ENCODE data around the gene RAD51D.

The RAD51D gene

GRCh38 chr17:35068249-35068648 lies 51.4 kb downstream of the RAD51D start:
- no peak for DNase-seq (ENCODE audit: low read depth, low spot score)
- no peaks in the 10 kb centered on the region for H3K27me3 ChIP-seq (ENCODE audit: control insufficient read depth, insufficient read depth, low read length)
- H3K4me3 ChIP-seq (ENCODE audit: low read length) = no peak overlapping the region
- H3K27ac ChIP-seq (ENCODE audit: low read length) = no peak overlapping the region
- no peaks in the 10 kb centered on the region for H3K9me3 ChIP-seq (ENCODE audit: control insufficient read depth, insufficient read depth, low read length)
- WGBS (ENCODE audit: insufficient coverage, insufficient read length) = no CpG with 5 or more reads among the region's 2 CpGs
- H3K4me1 ChIP-seq (ENCODE audit: control insufficient read depth, insufficient read depth, low read length) = no peaks in the 10 kb centered on the region; the same call in 1 of the 2 replicates
- H3K36me3 ChIP-seq (ENCODE audit: control insufficient read depth, insufficient read depth, low read length) = no peaks in the 10 kb centered on the region

- DNase-seq (ENCODE audit: low read depth, low spot score) = no peak
- Histone ChIP-seq H3K27ac (ENCODE audit: low read length) (no peak overlapping the region), H3K9me3 (ENCODE audit: control insufficient read depth, insufficient read depth, low read length) (no peaks in the 10 kb centered on the region), H3K4me1 (ENCODE audit: control insufficient read depth, insufficient read depth, low read length) (no peaks in the 10 kb centered on the region; the same call in 1 of the 2 replicates), H3K4me3 (ENCODE audit: low read length) (no peak overlapping the region), H3K36me3 (ENCODE audit: control insufficient read depth, insufficient read depth, low read length) (no peaks in the 10 kb centered on the region), H3K27me3 (ENCODE audit: control insufficient read depth, insufficient read depth, low read length) (no peaks in the 10 kb centered on the region)
- no CpG with 5 or more reads among the region's 4 CpGs for WGBS (ENCODE audit: insufficient coverage, insufficient read length)
These were observed 53.8 kb downstream of the RAD51D start for GRCh38 chr17:35065880-35066279.

- Histone ChIP-seq H3K9me3 (ENCODE audit: control insufficient read depth, insufficient read depth, low read length) (no peaks in the 10 kb centered on the region), H3K4me3 (ENCODE audit: low read length) (no peak overlapping the region), H3K4me1 (ENCODE audit: control insufficient read depth, insufficient read depth, low read length) (no peaks in the 10 kb centered on the region), H3K36me3 (ENCODE audit: control insufficient read depth, insufficient read depth, low read length) (no peaks in the 10 kb centered on the region), H3K27ac (ENCODE audit: low read length) (no peak overlapping the region), H3K27me3 (ENCODE audit: control insufficient read depth, insufficient read depth, low read length) (no peaks in the 10 kb centered on the region)
- no CpG with 5 or more reads among the region's 3 CpGs for WGBS (ENCODE audit: insufficient coverage, insufficient read length)
- no peak for DNase-seq (ENCODE audit: low read depth, low spot score)
These were observed 55.0 kb downstream of the RAD51D start for GRCh38 chr17:35064516-35065215.

- no peaks in the 10 kb centered on the region for H3K9me3 ChIP-seq (ENCODE audit: control insufficient read depth, insufficient read depth, low read length)
- no CpG with 5 or more reads among the region's 6 CpGs for WGBS (ENCODE audit: insufficient coverage, insufficient read length)
- H3K4me1 ChIP-seq (ENCODE audit: control insufficient read depth, insufficient read depth, low read length) = no peaks in the 10 kb centered on the region
- H3K36me3 ChIP-seq (ENCODE audit: control insufficient read depth, insufficient read depth, low read length) = no peaks in the 10 kb centered on the region
- no peak within 1 kb of the TSS for H3K27ac ChIP-seq (ENCODE audit: low read length)
- H3K27me3 ChIP-seq (ENCODE audit: control insufficient read depth, insufficient read depth, low read length) = no peaks in the 10 kb centered on the region
- peak; percentile 67 for DNase-seq (ENCODE audit: low read depth, low spot score)
- no peak within 1 kb of the TSS for H3K4me3 ChIP-seq (ENCODE audit: low read length)
These were observed 56.0 kb downstream of the RAD51D start, which contains the start of gene RFFL for GRCh38 chr17:35063514-35064223. Gene RFFL, minus strand, starts transcription at chr17:35063707. Its CDS starts 37,154 bp downstream, at chr17:35026553.

GRCh38 chr17:35062308-35062707 lies 57.4 kb downstream of the RAD51D start:
- no peaks in the 10 kb centered on the region for H3K27me3 ChIP-seq (ENCODE audit: control insufficient read depth, insufficient read depth, low read length)
- WGBS (ENCODE audit: insufficient coverage, insufficient read length) = no CpG with 5 or more reads among the region's 3 CpGs
- no peak overlapping the region for H3K4me3 ChIP-seq (ENCODE audit: low read length)
- no peaks in the 10 kb centered on the region for H3K4me1 ChIP-seq (ENCODE audit: control insufficient read depth, insufficient read depth, low read length)
- DNase-seq (ENCODE audit: low read depth, low spot score) = no peak
- H3K9me3 ChIP-seq (ENCODE audit: control insufficient read depth, insufficient read depth, low read length) = no peaks in the 10 kb centered on the region
- H3K36me3 ChIP-seq (ENCODE audit: control insufficient read depth, insufficient read depth, low read length) = no peaks in the 10 kb centered on the region
- no peak overlapping the region for H3K27ac ChIP-seq (ENCODE audit: low read length)

- no peak overlapping the region for H3K27ac ChIP-seq (ENCODE audit: low read length)
- 100% methylated on average over 1 of the region's 1 CpG for WGBS (ENCODE audit: insufficient coverage, insufficient read length)
- H3K4me3 ChIP-seq (ENCODE audit: low read length) = no peak overlapping the region
- H3K9me3 ChIP-seq (ENCODE audit: control insufficient read depth, insufficient read depth, low read length) = no peaks in the 10 kb centered on the region
- H3K36me3 ChIP-seq (ENCODE audit: control insufficient read depth, insufficient read depth, low read length) = no peaks in the 10 kb centered on the region
- H3K4me1 ChIP-seq (ENCODE audit: control insufficient read depth, insufficient read depth, low read length) = no peaks in the 10 kb centered on the region; the same call in 1 of the 2 replicates
- H3K27me3 ChIP-seq (ENCODE audit: control insufficient read depth, insufficient read depth, low read length) = no peaks in the 10 kb centered on the region
- DNase-seq (ENCODE audit: low read depth, low spot score) = no peak
These were observed 62.2 kb downstream of the RAD51D start for GRCh38 chr17:35057332-35057915.

- H3K27ac ChIP-seq (ENCODE audit: low read length) = no peak overlapping the region
- WGBS (ENCODE audit: insufficient coverage, insufficient read length) = no CpG with 5 or more reads among the region's 3 CpGs
- H3K36me3 ChIP-seq (ENCODE audit: control insufficient read depth, insufficient read depth, low read length) = no peaks in the 10 kb centered on the region
- H3K27me3 ChIP-seq (ENCODE audit: control insufficient read depth, insufficient read depth, low read length) = no peaks in the 10 kb centered on the region
- no peaks in the 10 kb centered on the region; the same call in 1 of the 2 replicates for H3K4me1 ChIP-seq (ENCODE audit: control insufficient read depth, insufficient read depth, low read length)
- no peaks in the 10 kb centered on the region for H3K9me3 ChIP-seq (ENCODE audit: control insufficient read depth, insufficient read depth, low read length)
- no peak overlapping the region for H3K4me3 ChIP-seq (ENCODE audit: low read length)
- no peak for DNase-seq (ENCODE audit: low read depth, low spot score)
These were observed 63.6 kb downstream of the RAD51D start for GRCh38 chr17:35056013-35056412.

GRCh38 chr17:35053204-35053603 lies 66.5 kb downstream of the RAD51D start:
- H3K27ac ChIP-seq (ENCODE audit: low read length) = no peak overlapping the region
- DNase-seq (ENCODE audit: low read depth, low spot score) = no peak
- no CpG with 5 or more reads among the region's 1 CpG for WGBS (ENCODE audit: insufficient coverage, insufficient read length)
- no peaks in the 10 kb centered on the region for H3K27me3 ChIP-seq (ENCODE audit: control insufficient read depth, insufficient read depth, low read length)
- H3K4me1 ChIP-seq (ENCODE audit: control insufficient read depth, insufficient read depth, low read length) = no peaks in the 10 kb centered on the region; the same call in 1 of the 2 replicates
- H3K36me3 ChIP-seq (ENCODE audit: control insufficient read depth, insufficient read depth, low read length) = no peaks in the 10 kb centered on the region
- no peaks in the 10 kb centered on the region for H3K9me3 ChIP-seq (ENCODE audit: control insufficient read depth, insufficient read depth, low read length)
- no peak overlapping the region for H3K4me3 ChIP-seq (ENCODE audit: low read length)

GRCh38 chr17:35052780-35053179 lies 66.9 kb downstream of the RAD51D start:
- Histone ChIP-seq H3K36me3 (ENCODE audit: control insufficient read depth, insufficient read depth, low read length) (no peaks in the 10 kb centered on the region), H3K27me3 (ENCODE audit: control insufficient read depth, insufficient read depth, low read length) (no peaks in the 10 kb centered on the region), H3K4me1 (ENCODE audit: control insufficient read depth, insufficient read depth, low read length) (no peaks in the 10 kb centered on the region; the same call in 1 of the 2 replicates), H3K9me3 (ENCODE audit: control insufficient read depth, insufficient read depth, low read length) (no peaks in the 10 kb centered on the region), H3K27ac (ENCODE audit: low read length) (no peak overlapping the region), H3K4me3 (ENCODE audit: low read length) (no peak overlapping the region)
- DNase-seq (ENCODE audit: low read depth, low spot score) = no peak

- Histone ChIP-seq H3K4me3 (ENCODE audit: low read length) (no peak overlapping the region), H3K4me1 (ENCODE audit: control insufficient read depth, insufficient read depth, low read length) (no peaks in the 10 kb centered on the region; the same call in 1 of the 2 replicates), H3K9me3 (ENCODE audit: control insufficient read depth, insufficient read depth, low read length) (no peaks in the 10 kb centered on the region), H3K27me3 (ENCODE audit: control insufficient read depth, insufficient read depth, low read length) (no peaks in the 10 kb centered on the region), H3K36me3 (ENCODE audit: control insufficient read depth, insufficient read depth, low read length) (no peaks in the 10 kb centered on the region), H3K27ac (ENCODE audit: low read length) (no peak overlapping the region)
- no peak for DNase-seq (ENCODE audit: low read depth, low spot score)
These were observed 67.4 kb downstream of the RAD51D start for GRCh38 chr17:35052241-35052610.
